GM12878 (cell line): ENCODE data around the gene CD38. TPM values are rescaled to one million over a fixed set of nuclear protein-coding genes. Genes with fewer than 3 reads are reported as not detected.

Source experiments
- ATAC-seq: fragments of 200-7000 bp; cut with Tn5 transposase; 3 replicates; pipeline ENCODE4 v1.9.1; 2020; ENCODE audit warnings: mild to moderate bottlenecking, moderate library complexity
- BruUV-seq: library from RNA; stranded (reverse); fragments of 400-500 nt; replicated peaks from 2 replicates; lab custom pipeline; 2021; lab: Mats Ljungman, UMichigan
- CTCF ChIA-PET: fragments of 300-600 bp; sonication (Branson Sonifier 250); formaldehyde crosslinking; extraction: SDS; loops from one replicate; lab custom pipeline; 2021; ENCODE audit warnings: inconsistent platforms; lab: Yijun Ruan, JAX
- POLR2A ChIA-PET: fragments of 350-600 bp; formaldehyde crosslinking; extraction: SDS; loops from one replicate; lab custom pipeline; 2021; ENCODE audit warnings: inconsistent platforms; lab: Charles Lee
- RAD21 ChIA-PET: fragments of 300-600 bp; sonication (Branson Sonifier 250); formaldehyde crosslinking; loops from one replicate; lab custom pipeline; 2023; ENCODE audit warnings: antibody characterized with exemption; ENCODE audit not compliant: unreplicated experiment; lab: Charles Lee
- SMC1A ChIA-PET: fragments of 300-600 bp; sonication (Branson Sonifier 250); formaldehyde crosslinking; loops from one replicate; lab custom pipeline; 2023; ENCODE audit not compliant: unreplicated experiment, uncharacterized antibody; lab: Charles Lee
- DNase-seq: peaks from one replicate; pipeline ENCODE4 v3.0.0-alpha.2; 2011; ENCODE audit warnings: low read depth, low spot score
- FAIRE-seq: peaks from 3 replicates; lab custom pipeline; 2011; peaks lifted over from hg19 to GRCh38; lab: Jason Lieb, UNC
- H2AFZ ChIP-seq: 2 replicates; pipeline ENCODE4 v1.6.0; 2011; ENCODE audit warnings: low read depth, low read length, control low read depth; ENCODE audit not compliant: control insufficient read depth
- H3K27ac ChIP-seq: 2 replicates; pipeline ENCODE4 v1.5.1; 2011; ENCODE audit warnings: control low read depth; ENCODE audit not compliant: control insufficient read depth, insufficient read depth
- H3K27me3 ChIP-seq, 2 experiments: replicated peaks in 1 of 2; 2 replicates each; pipeline versions ENCODE4 v1.6.0 to v1.6.1; 2011; ENCODE audit warnings: low read length in 1 of 2; ENCODE audit not compliant: control insufficient read depth in 2 of 2, insufficient read depth in 2 of 2
- H3K36me3 ChIP-seq, 2 experiments: 2 replicates each; pipeline ENCODE4 v1.5.1; 2011; ENCODE audit warnings: low read length in 1 of 2; ENCODE audit not compliant: control insufficient read depth in 2 of 2, insufficient read depth in 2 of 2
- H3K4me1 ChIP-seq: 2 replicates; pipeline ENCODE4 v1.6.1; 2011; ENCODE audit warnings: mild to moderate bottlenecking, low read length, moderate library complexity, mixed read lengths; ENCODE audit not compliant: control insufficient read depth, insufficient read depth
- H3K4me2 ChIP-seq: 2 replicates; pipeline ENCODE4 v1.6.0; 2011; ENCODE audit warnings: control low read depth; ENCODE audit not compliant: control insufficient read depth, insufficient read depth
- H3K4me3 ChIP-seq: fragments of 200-600 bp; sonication (generic); 2 replicates; pipeline ENCODE4 v1.5.1; 2016
- H3K79me2 ChIP-seq: 2 replicates; pipeline ENCODE4 v1.6.0; 2011; ENCODE audit warnings: low read length; ENCODE audit not compliant: control insufficient read depth, insufficient read depth
- H3K9ac ChIP-seq: 2 replicates; pipeline ENCODE4 v1.8.0; 2011; ENCODE audit warnings: low read length, control low read depth, mixed read lengths; ENCODE audit not compliant: control insufficient read depth, insufficient read depth
- H3K9me3 ChIP-seq: replicated peaks from 3 replicates; pipeline ENCODE4 v1.5.1; 2011; ENCODE audit warnings: mild to moderate bottlenecking, low read length; ENCODE audit not compliant: control insufficient read depth, insufficient read depth
- H4K20me1 ChIP-seq: 2 replicates; pipeline ENCODE4 v1.6.0; 2011; ENCODE audit not compliant: control insufficient read depth, insufficient read depth
- ATF7 ChIP-seq: fragments of 450-650 bp; IDR thresholded peaks from 2 replicates; pipeline ENCODE4 v1.6.1; 2016; ENCODE audit warnings: low read depth, mild to moderate bottlenecking
- FOXK2 ChIP-seq: fragments of 450-650 bp; IDR thresholded peaks from 2 replicates; pipeline ENCODE4 v1.6.1; 2017; ENCODE audit warnings: mild to moderate bottlenecking, moderate library complexity
- NFXL1 ChIP-seq: fragments of 450-650 bp; IDR thresholded peaks from 2 replicates; pipeline ENCODE4 v1.6.1; 2017; ENCODE audit warnings: antibody characterized with exemption, mild to moderate bottlenecking, borderline replicate concordance
- PAX5 ChIP-seq: IDR thresholded peaks from 2 replicates; pipeline ENCODE4 v1.6.1; 2011; ENCODE audit warnings: low read depth, low read length, borderline replicate concordance
- YBX1 ChIP-seq: fragments of 450-650 bp; IDR thresholded peaks from 2 replicates; pipeline ENCODE4 v1.6.1; 2016; ENCODE audit warnings: antibody characterized with exemption
- ZBTB11 ChIP-seq: fragments of 450-650 bp; formaldehyde crosslinking; IDR thresholded peaks from 2 replicates; pipeline ENCODE4 v1.5.0; 2022; ENCODE audit warnings: mild to moderate bottlenecking, missing genetic modification characterization
- in situ Hi-C: fragments of 300-500 bp; cut with MboI; formaldehyde crosslinking; loops from 9 replicates; pipeline ENCODE4 v1.14.3; 2018; ENCODE audit warnings: mixed read lengths
- intact Hi-C: fragments of 100-400 bp; cut with micrococcal nuclease; formaldehyde crosslinking; loops from one replicate; pipeline ENCODE4 v1.14.2; 2022; ENCODE audit not compliant: unreplicated experiment
- polyA plus RNA-seq, 11 experiments: library from polyadenylated mRNA; depleted of rRNA in 4 of 11; unstranded in 6 of 11; stranded (reverse) in 5 of 11; fragments of >200 nt; fragmentation: Nextera tagmentation in 4 of 11; fragmentation: Illumina TruSeq in 1 of 11; extraction: Ambion mirVana in 4 of 11; extraction: Trizol in 1 of 11; gene quantifications; 1 replicate in 1 of 11; 2 replicates in 10 of 11; pipeline versions ENCODE4 v1.2.1 to v1.2.3, GENCODE V29; 2011 to 2016; ENCODE audit warnings: inconsistent platforms in 2 of 11, missing spikeins in 2 of 11, low read depth in 1 of 11
- total RNA-seq, 4 experiments: library from RNA; depleted of rRNA in 3 of 4; stranded (reverse); fragments of >200 nt in 3 of 4; fragmentation: Illumina TruSeq in 1 of 4; extraction: Trizol in 1 of 4; gene quantifications; 2 replicates each; pipeline versions ENCODE4 v1.2.1 to v1.2.3, GENCODE V29; 2013 to 2021
- TF ChIP-seq, protein P1 (sequence below): IDR thresholded peaks from 2 replicates; pipeline ENCODE4 v1.6.1; 2012; ENCODE audit warnings: improper control_type of control experiment, low read depth, low read length; ENCODE audit not compliant: insufficient replicate concordance
- TF ChIP-seq, protein P2 (sequence below): IDR thresholded peaks from 2 replicates; pipeline ENCODE4 v1.6.1; 2012; ENCODE audit warnings: mild to moderate bottlenecking, low read depth, low read length
- TF ChIP-seq, protein P3 (sequence below): fragments of 450-650 bp; IDR thresholded peaks from 2 replicates; pipeline ENCODE4 v1.6.1; 2017; ENCODE audit warnings: borderline replicate concordance

Gene CD38
- total and polyA plus RNA-seq, 10 of the 15 experiments (the other 5 are each of a cell fraction or from before 2014, with no cell fraction given): 3.5 to 39.8 (median 12.7) TPM

DNA sequence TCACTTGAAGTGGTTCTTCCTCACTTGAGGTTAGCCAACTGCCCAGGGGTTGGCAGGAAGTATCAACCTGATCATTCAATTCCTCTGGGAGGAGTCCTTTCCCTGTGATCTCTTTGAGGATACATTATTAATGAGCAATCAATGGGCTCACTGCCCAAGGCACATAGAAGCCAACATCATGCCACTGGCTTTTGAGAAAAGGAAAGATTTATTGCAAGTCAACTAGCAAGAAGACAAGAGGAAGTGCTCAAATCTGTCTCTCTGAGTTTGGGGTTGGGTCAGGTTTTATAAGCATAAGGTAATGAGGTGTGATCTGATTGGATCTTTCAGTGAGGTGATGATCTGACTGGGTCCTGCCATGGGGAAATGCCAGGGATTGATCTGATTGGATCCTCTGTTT, 120.8 kb downstream of the CD38 start:
- intact Hi-C loops: no loop called here
- H3K4me2 ChIP-seq: no peak overlapping the region
- H2AFZ ChIP-seq: no peak overlapping the region
- CTCF ChIA-PET: interaction anchor here (1.4 to 1.5 kb wide), 2 partner anchors 16 to 94 kb away, joined by 3 to 5 read pairs; no protein-coding TSS in a partner anchor
- DNase-seq (no peak), FAIRE-seq (no peak), ATAC-seq (no peak)
- H3K27ac ChIP-seq: no peak overlapping the region
- H3K36me3 ChIP-seq: no peaks in the 10 kb centered on the region
- POLR2A ChIA-PET: no interaction called here
- no TSS peak for BruUV-seq
- in situ Hi-C loops: no loop called here
- H3K9me3 ChIP-seq: no peaks in the 10 kb centered on the region
- SMC1A ChIA-PET: interaction anchor here (2.5 kb wide), 1 partner anchor 16 kb away, joined by 10 read pairs; no protein-coding TSS in a partner anchor
- RAD21 ChIA-PET: no interaction called here
- H4K20me1 ChIP-seq: no peaks in the 10 kb centered on the region
- no peak overlapping the region for H3K4me3 ChIP-seq
- H3K79me2 ChIP-seq: no peaks in the 10 kb centered on the region
- H3K27me3 ChIP-seq: no peaks in the 10 kb centered on the region
- no peaks in the 10 kb centered on the region for H3K4me1 ChIP-seq
- H3K9ac ChIP-seq: no peak overlapping the region
- TF ChIP-seq YBX1 (no peak), ATF7 (no peak), ZBTB11 (CRISPR knock-in tag) (no peak), NFXL1 (no peak), PAX5 (no peak), FOXK2 (no peak)
- TF ChIP-seq, protein P1, sequence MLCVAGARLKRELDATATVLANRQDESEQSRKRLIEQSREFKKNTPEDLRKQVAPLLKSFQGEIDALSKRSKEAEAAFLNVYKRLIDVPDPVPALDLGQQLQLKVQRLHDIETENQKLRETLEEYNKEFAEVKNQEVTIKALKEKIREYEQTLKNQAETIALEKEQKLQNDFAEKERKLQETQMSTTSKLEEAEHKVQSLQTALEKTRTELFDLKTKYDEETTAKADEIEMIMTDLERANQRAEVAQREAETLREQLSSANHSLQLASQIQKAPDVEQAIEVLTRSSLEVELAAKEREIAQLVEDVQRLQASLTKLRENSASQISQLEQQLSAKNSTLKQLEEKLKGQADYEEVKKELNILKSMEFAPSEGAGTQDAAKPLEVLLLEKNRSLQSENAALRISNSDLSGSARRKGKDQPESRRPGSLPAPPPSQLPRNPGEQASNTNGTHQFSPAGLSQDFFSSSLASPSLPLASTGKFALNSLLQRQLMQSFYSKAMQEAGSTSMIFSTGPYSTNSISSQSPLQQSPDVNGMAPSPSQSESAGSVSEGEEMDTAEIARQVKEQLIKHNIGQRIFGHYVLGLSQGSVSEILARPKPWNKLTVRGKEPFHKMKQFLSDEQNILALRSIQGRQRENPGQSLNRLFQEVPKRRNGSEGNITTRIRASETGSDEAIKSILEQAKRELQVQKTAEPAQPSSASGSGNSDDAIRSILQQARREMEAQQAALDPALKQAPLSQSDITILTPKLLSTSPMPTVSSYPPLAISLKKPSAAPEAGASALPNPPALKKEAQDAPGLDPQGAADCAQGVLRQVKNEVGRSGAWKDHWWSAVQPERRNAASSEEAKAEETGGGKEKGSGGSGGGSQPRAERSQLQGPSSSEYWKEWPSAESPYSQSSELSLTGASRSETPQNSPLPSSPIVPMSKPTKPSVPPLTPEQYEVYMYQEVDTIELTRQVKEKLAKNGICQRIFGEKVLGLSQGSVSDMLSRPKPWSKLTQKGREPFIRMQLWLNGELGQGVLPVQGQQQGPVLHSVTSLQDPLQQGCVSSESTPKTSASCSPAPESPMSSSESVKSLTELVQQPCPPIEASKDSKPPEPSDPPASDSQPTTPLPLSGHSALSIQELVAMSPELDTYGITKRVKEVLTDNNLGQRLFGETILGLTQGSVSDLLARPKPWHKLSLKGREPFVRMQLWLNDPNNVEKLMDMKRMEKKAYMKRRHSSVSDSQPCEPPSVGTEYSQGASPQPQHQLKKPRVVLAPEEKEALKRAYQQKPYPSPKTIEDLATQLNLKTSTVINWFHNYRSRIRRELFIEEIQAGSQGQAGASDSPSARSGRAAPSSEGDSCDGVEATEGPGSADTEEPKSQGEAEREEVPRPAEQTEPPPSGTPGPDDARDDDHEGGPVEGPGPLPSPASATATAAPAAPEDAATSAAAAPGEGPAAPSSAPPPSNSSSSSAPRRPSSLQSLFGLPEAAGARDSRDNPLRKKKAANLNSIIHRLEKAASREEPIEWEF: no peak
- TF ChIP-seq, protein P2, sequence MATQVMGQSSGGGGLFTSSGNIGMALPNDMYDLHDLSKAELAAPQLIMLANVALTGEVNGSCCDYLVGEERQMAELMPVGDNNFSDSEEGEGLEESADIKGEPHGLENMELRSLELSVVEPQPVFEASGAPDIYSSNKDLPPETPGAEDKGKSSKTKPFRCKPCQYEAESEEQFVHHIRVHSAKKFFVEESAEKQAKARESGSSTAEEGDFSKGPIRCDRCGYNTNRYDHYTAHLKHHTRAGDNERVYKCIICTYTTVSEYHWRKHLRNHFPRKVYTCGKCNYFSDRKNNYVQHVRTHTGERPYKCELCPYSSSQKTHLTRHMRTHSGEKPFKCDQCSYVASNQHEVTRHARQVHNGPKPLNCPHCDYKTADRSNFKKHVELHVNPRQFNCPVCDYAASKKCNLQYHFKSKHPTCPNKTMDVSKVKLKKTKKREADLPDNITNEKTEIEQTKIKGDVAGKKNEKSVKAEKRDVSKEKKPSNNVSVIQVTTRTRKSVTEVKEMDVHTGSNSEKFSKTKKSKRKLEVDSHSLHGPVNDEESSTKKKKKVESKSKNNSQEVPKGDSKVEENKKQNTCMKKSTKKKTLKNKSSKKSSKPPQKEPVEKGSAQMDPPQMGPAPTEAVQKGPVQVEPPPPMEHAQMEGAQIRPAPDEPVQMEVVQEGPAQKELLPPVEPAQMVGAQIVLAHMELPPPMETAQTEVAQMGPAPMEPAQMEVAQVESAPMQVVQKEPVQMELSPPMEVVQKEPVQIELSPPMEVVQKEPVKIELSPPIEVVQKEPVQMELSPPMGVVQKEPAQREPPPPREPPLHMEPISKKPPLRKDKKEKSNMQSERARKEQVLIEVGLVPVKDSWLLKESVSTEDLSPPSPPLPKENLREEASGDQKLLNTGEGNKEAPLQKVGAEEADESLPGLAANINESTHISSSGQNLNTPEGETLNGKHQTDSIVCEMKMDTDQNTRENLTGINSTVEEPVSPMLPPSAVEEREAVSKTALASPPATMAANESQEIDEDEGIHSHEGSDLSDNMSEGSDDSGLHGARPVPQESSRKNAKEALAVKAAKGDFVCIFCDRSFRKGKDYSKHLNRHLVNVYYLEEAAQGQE: no peak
- TF ChIP-seq, protein P3, sequence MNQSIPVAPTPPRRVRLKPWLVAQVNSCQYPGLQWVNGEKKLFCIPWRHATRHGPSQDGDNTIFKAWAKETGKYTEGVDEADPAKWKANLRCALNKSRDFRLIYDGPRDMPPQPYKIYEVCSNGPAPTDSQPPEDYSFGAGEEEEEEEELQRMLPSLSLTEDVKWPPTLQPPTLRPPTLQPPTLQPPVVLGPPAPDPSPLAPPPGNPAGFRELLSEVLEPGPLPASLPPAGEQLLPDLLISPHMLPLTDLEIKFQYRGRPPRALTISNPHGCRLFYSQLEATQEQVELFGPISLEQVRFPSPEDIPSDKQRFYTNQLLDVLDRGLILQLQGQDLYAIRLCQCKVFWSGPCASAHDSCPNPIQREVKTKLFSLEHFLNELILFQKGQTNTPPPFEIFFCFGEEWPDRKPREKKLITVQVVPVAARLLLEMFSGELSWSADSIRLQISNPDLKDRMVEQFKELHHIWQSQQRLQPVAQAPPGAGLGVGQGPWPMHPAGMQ: no peak
